K562 (cell line): ENCODE measurements around the gene SUGT1. TPM values are rescaled to one million over a fixed set of nuclear protein-coding genes. Genes with fewer than 3 reads are reported as not detected.

Source experiments
- CAMTA2 ChIP-seq: fragments of 250-450 bp; sonication (Bioruptor Pico); conservative IDR thresholded peaks from 2 replicates; pipeline ENCODE4 v1.5.1; 2022
- CREM ChIP-seq: IDR thresholded peaks from 2 replicates; pipeline ENCODE4 v1.6.1; 2014; ENCODE audit warnings: antibody characterized with exemption, low read depth
- CTCF ChIP-seq, 3 experiments: IDR thresholded peaks in 2 of 3; conservative IDR thresholded peaks in 1 of 3; 2 replicates each; pipeline ENCODE4 v1.5.1; 2011 to 2012; ENCODE audit warnings: low read length in 3 of 3, mild to moderate bottlenecking in 3 of 3, control low read depth in 2 of 3, improper control_type of control experiment in 1 of 3, inconsistent platforms in 1 of 3, low read depth in 1 of 3, mixed read lengths in 1 of 3, moderate library complexity in 1 of 3; ENCODE audit not compliant: insufficient read depth in 2 of 3
- E2F6 ChIP-seq, 2 experiments: IDR thresholded peaks; 2 replicates each; pipeline ENCODE4 v1.6.1; 2011; ENCODE audit warnings: borderline replicate concordance in 1 of 2, control low read depth in 1 of 2, low read depth in 1 of 2, low read length in 1 of 2, mild to moderate bottlenecking in 1 of 2, mixed read lengths in 1 of 2, moderate library complexity in 1 of 2; ENCODE audit not compliant: insufficient read depth in 1 of 2, insufficient read length in 1 of 2, poor library complexity in 1 of 2, severe bottlenecking in 1 of 2; ENCODE audit errors: extremely low read depth in 1 of 2
- GTF2E2 ChIP-seq: fragments of 200-800 bp; sonication (Bioruptor generic); IDR thresholded peaks from 2 replicates; pipeline ENCODE4 v1.6.1; 2016; ENCODE audit warnings: missing genetic modification characterization, missing compliant biosample characterization
- HNRNPLL ChIP-seq: fragments of 200-400 bp; formaldehyde crosslinking; IDR thresholded peaks from 2 replicates; pipeline ENCODE4 v1.6.1; 2017; ENCODE audit warnings: low read length, low read depth, mild to moderate bottlenecking; ENCODE audit not compliant: poor library complexity, severe bottlenecking
- NFRKB ChIP-seq: fragments of 450-650 bp; IDR thresholded peaks from 2 replicates; pipeline ENCODE4 v1.6.1; 2016; ENCODE audit warnings: low read depth
- NRF1 ChIP-seq, 2 experiments: fragments of 450-650 bp; IDR thresholded peaks in 1 of 2; conservative IDR thresholded peaks in 1 of 2; 2 replicates each; pipeline ENCODE4 v1.6.1; 2014; ENCODE audit warnings: mild to moderate bottlenecking in 2 of 2
- PHF20 ChIP-seq: fragments of 450-650 bp; IDR thresholded peaks from 2 replicates; pipeline ENCODE4 v1.6.1; 2018; ENCODE audit not compliant: partially characterized antibody
- POLR2AphosphoS5 ChIP-seq: IDR thresholded peaks from 2 replicates; pipeline ENCODE4 v1.6.1; 2011; ENCODE audit warnings: mild to moderate bottlenecking, low read depth, low read length, moderate library complexity; ENCODE audit not compliant: control insufficient read depth, insufficient read depth
- TAF1 ChIP-seq: IDR thresholded peaks from 2 replicates; pipeline ENCODE4 v1.6.1; 2011; ENCODE audit warnings: mild to moderate bottlenecking, low read length, moderate library complexity; ENCODE audit not compliant: insufficient read depth, control insufficient read depth, severe bottlenecking; ENCODE audit errors: extremely low read depth
- UBTF ChIP-seq, 2 experiments: IDR thresholded peaks; 2 replicates each; pipeline ENCODE4 v1.6.1; 2012; ENCODE audit warnings: improper control_type of control experiment in 2 of 2, low read depth in 2 of 2, low read length in 2 of 2, borderline replicate concordance in 1 of 2
- ZMIZ1 ChIP-seq, 2 experiments: fragments of 150-350 bp in 1 of 2; IDR thresholded peaks; 2 replicates each; pipeline ENCODE4 v1.6.1; 2012 to 2016; ENCODE audit warnings: low read depth in 2 of 2, low read length in 2 of 2, mild to moderate bottlenecking in 1 of 2, moderate library complexity in 1 of 2
- ZNF143 ChIP-seq: sonication (generic); formaldehyde crosslinking; IDR thresholded peaks from 2 replicates; pipeline ENCODE4 v1.9.0; 2022; ENCODE audit warnings: mild to moderate bottlenecking, missing genetic modification reagents
- ZNF75A ChIP-seq: fragments of 450-650 bp; formaldehyde crosslinking; IDR thresholded peaks from 2 replicates; pipeline ENCODE4 v1.4.0; 2020; ENCODE audit warnings: mild to moderate bottlenecking
- polyA plus RNA-seq, 8 experiments: library from polyadenylated mRNA; depleted of rRNA in 4 of 8; stranded (reverse) in 5 of 8; unstranded in 3 of 8; fragments of >200 nt; fragmentation: Nextera tagmentation in 2 of 8; fragmentation: Illumina TruSeq in 1 of 8; extraction: Ambion mirVana in 2 of 8; extraction: Trizol in 1 of 8; gene quantifications; 2 replicates each; pipeline versions ENCODE4 v1.2.1 to v1.2.3, GENCODE V29; 2011 to 2014; ENCODE audit warnings: inconsistent platforms in 1 of 8, missing spikeins in 1 of 8
- total RNA-seq, 7 experiments: library from RNA; depleted of rRNA in 6 of 7; stranded (reverse); fragments of >200 nt in 6 of 7; fragmentation: Illumina TruSeq in 2 of 7; extraction: Trizol in 2 of 7; gene quantifications; 2 replicates each; pipeline versions ENCODE4 v1.2.1 to v1.2.3, GENCODE V29; 2011 to 2021; ENCODE audit warnings: low replicate concordance in 1 of 7

SUGT1 gene
- total and polyA plus RNA-seq, 9 of the 15 experiments (the other 6 are each of a cell fraction or from before 2014, with no cell fraction given) = 38.1 to 67.1 (median 53.8) TPM

GRCh38 chr13:52652196-52652979, at the start of gene SUGT1 (continued):
- TF ChIP-seq NRF1 (conservative IDR thresholded peaks at IDR 0.05 in 1 of 2, IDR thresholded peaks at IDR 0.05 in 1 of 2) (peak; percentile 83 to 85), TAF1 (peak; percentile 72), NFRKB (peak; percentile 98), POLR2AphosphoS5 (peak; percentile 52; the same call in 1 of the 2 replicates), GTF2E2 (tag) (peak; percentile 89), ZNF143 (CRISPR knock-in tag) (peak; percentile 61; the same call in 1 of the 2 replicates), ZMIZ1 (IDR thresholded peaks at IDR 0.05; ENCODE audit: low read depth in 2 of 2, low read length in 2 of 2) (no peak), CTCF (IDR thresholded peaks at IDR 0.05 in 2 of 3, conservative IDR thresholded peaks at IDR 0.05 in 1 of 3; ENCODE audit: insufficient read depth in 2 of 3, low read depth in 1 of 3, low read length in 3 of 3) (peak; percentile 58 to 75 (median 70)), ZNF75A (CRISPR knock-in tag) (no peak), PHF20 (peak; percentile 59), E2F6 (IDR thresholded peaks at IDR 0.05; ENCODE audit: borderline replicate concordance in 1 of 2, extremely low read depth in 1 of 2, insufficient read depth in 1 of 2, insufficient read length in 1 of 2, low read depth in 1 of 2, low read length in 1 of 2, poor library complexity in 1 of 2, severe bottlenecking in 1 of 2) (peak in 1 of 2 experiments; percentile 86), HNRNPLL (peak; percentile 88), CAMTA2 (CRISPR knock-in tag) (no peak), UBTF (IDR thresholded peaks at IDR 0.05; ENCODE audit: borderline replicate concordance in 1 of 2, low read depth in 2 of 2, low read length in 2 of 2) (peak; percentile 100), CREM (peak; percentile 71)
